HepG2 (cell line): ENCODE data around the gene PTF1A. TPM values are rescaled to one million over a fixed set of nuclear protein-coding genes. Genes with fewer than 3 reads are reported as not detected.

ENCODE experiments used
- ATAC-seq: fragments of 200-7000 bp; cut with Tn5 transposase; 3 replicates; pipeline ENCODE4 v1.9.1; 2020; ENCODE audit warnings: mild to moderate bottlenecking, moderate library complexity
- BruUV-seq: library from RNA; stranded (reverse); fragments of 400-500 nt; replicated peaks from 2 replicates; lab custom pipeline; 2021; lab: Mats Ljungman, UMichigan
- CTCF ChIA-PET: fragments of 300-600 bp; formaldehyde crosslinking; extraction: SDS; loops from one replicate; lab custom pipeline; 2021; ENCODE audit warnings: low total read pairs, inconsistent platforms, low intra/inter-chr PET ratio; lab: Yijun Ruan, JAX
- POLR2A ChIA-PET: fragments of 350-600 bp; sonication (Branson Sonifier 250); formaldehyde crosslinking; loops from one replicate; lab custom pipeline; 2020; ENCODE audit warnings: antibody characterized with exemption, inconsistent platforms; lab: Yijun Ruan, JAX
- DNase-seq: peaks from one replicate; pipeline ENCODE4 v3.0.0-alpha.2; 2015; ENCODE audit warnings: low spot score
- FAIRE-seq: peaks from 3 replicates; lab custom pipeline; 2011; peaks lifted over from hg19 to GRCh38; lab: Jason Lieb, UNC
- H2AFZ ChIP-seq: one replicate; pipeline ENCODE4 v1.6.1; 2011; ENCODE audit warnings: low read length, inconsistent platforms
- H3K27ac ChIP-seq: fragments of 300-600 bp; 3 replicates; pipeline ENCODE4 v1.8.0; 2011; ENCODE audit warnings: mixed run types, mild to moderate bottlenecking, mixed read lengths, low read length, inconsistent platforms; ENCODE audit not compliant: insufficient read depth; ENCODE audit errors: extremely low read length
- H3K27me3 ChIP-seq, 2 experiments: fragments of 200-600 bp in 1 of 2; 2 replicates in 1 of 2; 3 replicates in 1 of 2; pipeline versions ENCODE4 v1.6.0 to v1.8.0; 2011; ENCODE audit warnings: low read length in 2 of 2, mild to moderate bottlenecking in 2 of 2, moderate library complexity in 2 of 2, inconsistent platforms in 1 of 2; ENCODE audit not compliant: insufficient read depth in 2 of 2, control insufficient read depth in 1 of 2
- H3K36me3 ChIP-seq, 2 experiments: fragments of 200-600 bp in 1 of 2; replicated peaks in 1 of 2; 2 replicates in 1 of 2; 3 replicates in 1 of 2; pipeline versions ENCODE4 v1.5.1 to v1.8.0; 2011; ENCODE audit warnings: low read length in 2 of 2, inconsistent platforms in 1 of 2; ENCODE audit not compliant: insufficient read depth in 2 of 2, control insufficient read depth in 1 of 2
- H3K4me1 ChIP-seq: 2 replicates; pipeline ENCODE4 v1.5.1; 2012; ENCODE audit warnings: low read length, inconsistent platforms; ENCODE audit not compliant: insufficient read depth
- H3K4me2 ChIP-seq: 2 replicates; pipeline ENCODE4 v1.6.0; 2011; ENCODE audit warnings: low read depth, low read length, inconsistent platforms
- H3K4me3 ChIP-seq, 3 experiments: fragments of 200-600 bp in 1 of 3; sonication (generic), shearing (Covaris generic) in 1 of 3; replicated peaks in 1 of 3; 2 replicates each; pipeline ENCODE4 v1.5.1; 2011 to 2016; ENCODE audit warnings: low read length in 3 of 3, inconsistent platforms in 2 of 3, low read depth in 2 of 3, mild to moderate bottlenecking in 2 of 3, control low read depth in 1 of 3, mixed read lengths in 1 of 3; ENCODE audit not compliant: insufficient read depth in 1 of 3
- H3K79me2 ChIP-seq: one replicate; pipeline ENCODE4 v1.6.1; 2011; ENCODE audit warnings: low read length, inconsistent platforms; ENCODE audit not compliant: insufficient read depth
- H3K9ac ChIP-seq: 2 replicates; pipeline ENCODE4 v1.6.0; 2011; ENCODE audit warnings: mild to moderate bottlenecking, low read depth, low read length, inconsistent platforms; ENCODE audit not compliant: insufficient read depth
- H3K9me3 ChIP-seq: 2 replicates; pipeline ENCODE4 v1.5.1; 2012; ENCODE audit warnings: mild to moderate bottlenecking, low read length
- H4K20me1 ChIP-seq: 2 replicates; pipeline ENCODE4 v1.6.0; 2011; ENCODE audit warnings: inconsistent platforms, mild to moderate bottlenecking, low read length, moderate library complexity; ENCODE audit not compliant: insufficient read depth
- MED13 ChIP-seq: sonication (generic); formaldehyde crosslinking; IDR thresholded peaks from 2 replicates; pipeline ENCODE4 v1.5.0; 2020; ENCODE audit warnings: missing genetic modification reagents
- SNAPC2 ChIP-seq: sonication (generic); formaldehyde crosslinking; IDR thresholded peaks from 2 replicates; pipeline ENCODE4 v1.8.1; 2022; ENCODE audit warnings: mild to moderate bottlenecking, missing genetic modification reagents
- ZNF768 ChIP-seq: sonication (generic); formaldehyde crosslinking; IDR thresholded peaks from 2 replicates; pipeline ENCODE4 v1.4.0; 2020; ENCODE audit warnings: missing genetic modification reagents
- WGBS: methylation state at CpG from one replicate; pipeline ENCODE4 v1.1.6; 2017; ENCODE audit warnings: low lambda C conversion rate; 5-methylcytosine and 5-hydroxymethylcytosine counted together
- in situ Hi-C: cut with HindIII; loops from 2 replicates; pipeline ENCODE4 v1.10.0; 2017; ENCODE audit warnings: low pct_unique_long_range_greater_than_20kb; ENCODE audit not compliant: extremely low pct_ligation_motif_present
- intact Hi-C: fragments of 100-400 bp; cut with micrococcal nuclease; formaldehyde crosslinking; loops from one replicate; pipeline ENCODE4 v1.10.0; 2022; ENCODE audit not compliant: unreplicated experiment
- polyA plus RNA-seq, 8 experiments: library from polyadenylated mRNA; depleted of rRNA in 3 of 8; stranded (reverse) in 7 of 8; unstranded in 1 of 8; fragments of >200 nt; fragmentation: Illumina TruSeq in 4 of 8; extraction: Trizol in 4 of 8; gene quantifications; 2 replicates each; pipeline versions ENCODE4 v1.2.1 to v1.2.3, GENCODE V29; 2011 to 2016; ENCODE audit warnings: low read depth in 4 of 8, missing spikeins in 1 of 8, mixed read lengths in 1 of 8; ENCODE audit not compliant: insufficient read depth in 1 of 8
- total RNA-seq, 5 experiments: library from RNA; depleted of rRNA; stranded (reverse); fragments of >200 nt; fragmentation: Illumina TruSeq; extraction: Trizol; gene quantifications; 2 replicates each; pipeline ENCODE4 v1.2.3, GENCODE V29; 2016; ENCODE audit warnings: low read depth in 1 of 5
- TF ChIP-seq, protein P1 (sequence below): sonication (generic); formaldehyde crosslinking; IDR thresholded peaks from 2 replicates; pipeline ENCODE4 v1.4.0; 2020; ENCODE audit warnings: missing genetic modification reagents
- TF ChIP-seq, protein P2 (sequence below): sonication (generic); formaldehyde crosslinking; IDR thresholded peaks from 2 replicates; pipeline ENCODE4 v1.5.1; 2020; ENCODE audit warnings: mild to moderate bottlenecking, missing genetic modification reagents, moderate library complexity

Gene PTF1A
- total and polyA plus RNA-seq, 2 of the 13 experiments (the other 11 are each of a cell fraction or from before 2014, with no cell fraction given), result not detected

DNA sequence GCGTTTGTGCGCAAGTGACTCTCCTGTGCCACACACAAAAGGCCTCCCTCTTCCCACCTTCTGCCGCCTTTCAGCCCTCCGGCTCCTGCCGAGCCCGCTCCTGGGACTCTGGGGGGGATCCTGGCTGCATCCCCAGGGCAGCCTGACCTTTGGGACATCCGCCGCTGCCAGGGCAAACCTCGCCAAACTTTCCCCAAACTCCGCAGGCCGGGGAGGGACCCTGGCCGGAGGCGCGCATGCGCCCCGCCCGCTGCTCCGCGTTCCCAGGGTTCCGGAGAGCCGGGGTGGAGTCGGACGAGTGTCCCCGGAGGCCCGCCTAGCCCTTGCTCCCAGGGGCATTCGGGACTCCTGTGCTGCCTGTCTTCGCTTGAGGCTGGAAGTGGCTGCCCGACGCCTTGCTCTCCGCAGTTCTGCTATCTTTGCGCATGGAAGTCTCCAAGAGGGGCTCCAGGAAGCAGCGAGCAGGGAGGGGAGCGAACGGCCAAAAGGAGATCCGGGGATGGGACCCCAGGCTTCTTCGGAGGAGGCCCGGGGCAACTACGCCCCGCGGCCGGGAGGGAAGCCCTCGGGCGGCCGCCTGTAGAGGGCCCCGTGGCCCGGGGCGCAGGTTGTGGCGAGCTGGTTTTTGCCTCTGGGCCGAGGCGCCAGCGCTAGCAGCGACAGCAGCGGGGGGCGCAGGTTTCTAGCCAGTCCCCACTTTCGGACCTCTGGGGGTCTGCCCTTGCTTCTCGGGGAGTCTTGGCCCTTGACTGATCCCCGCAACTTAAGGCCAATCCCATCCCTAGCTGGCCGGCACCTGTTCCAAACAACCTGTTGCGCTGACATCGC, 7.0 kb downstream of the PTF1A start:
- Histone ChIP-seq H3K4me3 (peak overlapping the region in 2 of 3 experiments; percentile 16 to 46; a peak in 3 of 6 replicates), H3K27ac (no peak overlapping the region), H3K4me1 (peaks cover 17% of the 10 kb centered on the region), H3K4me2 (peak overlapping the region; percentile 51), H2AFZ (no peak overlapping the region), H3K27me3 (peaks cover 1 to 78% of the 10 kb centered on the region in 2 experiments; a peak in 3 of 5 replicates), H3K36me3 (no peaks in the 10 kb centered on the region), H3K79me2 (no peaks in the 10 kb centered on the region), H3K9me3 (no peaks in the 10 kb centered on the region), H3K9ac (no peak overlapping the region), H4K20me1 (no peaks in the 10 kb centered on the region)
- 7% methylated on average over 3 of the region's 60 CpGs for WGBS
- ChIA-PET CTCF (no interaction called here), POLR2A (no interaction called here)
- DNase-seq, result peak; percentile 6
- in situ Hi-C loops (no loop called here), intact Hi-C loops (no loop called here)
- no TSS peak for BruUV-seq
- ATAC-seq, result peak; percentile 80
- FAIRE-seq, result no peak
- TF ChIP-seq, protein P1, sequence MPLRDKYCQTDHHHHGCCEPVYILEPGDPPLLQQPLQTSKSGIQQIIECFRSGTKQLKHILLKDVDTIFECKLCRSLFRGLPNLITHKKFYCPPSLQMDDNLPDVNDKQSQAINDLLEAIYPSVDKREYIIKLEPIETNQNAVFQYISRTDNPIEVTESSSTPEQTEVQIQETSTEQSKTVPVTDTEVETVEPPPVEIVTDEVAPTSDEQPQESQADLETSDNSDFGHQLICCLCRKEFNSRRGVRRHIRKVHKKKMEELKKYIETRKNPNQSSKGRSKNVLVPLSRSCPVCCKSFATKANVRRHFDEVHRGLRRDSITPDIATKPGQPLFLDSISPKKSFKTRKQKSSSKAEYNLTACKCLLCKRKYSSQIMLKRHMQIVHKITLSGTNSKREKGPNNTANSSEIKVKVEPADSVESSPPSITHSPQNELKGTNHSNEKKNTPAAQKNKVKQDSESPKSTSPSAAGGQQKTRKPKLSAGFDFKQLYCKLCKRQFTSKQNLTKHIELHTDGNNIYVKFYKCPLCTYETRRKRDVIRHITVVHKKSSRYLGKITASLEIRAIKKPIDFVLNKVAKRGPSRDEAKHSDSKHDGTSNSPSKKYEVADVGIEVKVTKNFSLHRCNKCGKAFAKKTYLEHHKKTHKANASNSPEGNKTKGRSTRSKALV (CRISPR knock-in tag), result peak; percentile 73
- TF ChIP-seq SNAPC2 (CRISPR knock-in tag) (no peak), MED13 (CRISPR knock-in tag) (no peak), ZNF768 (CRISPR knock-in tag) (peak; percentile 83; the same call in 1 of the 2 replicates)
- TF ChIP-seq, protein P2, sequence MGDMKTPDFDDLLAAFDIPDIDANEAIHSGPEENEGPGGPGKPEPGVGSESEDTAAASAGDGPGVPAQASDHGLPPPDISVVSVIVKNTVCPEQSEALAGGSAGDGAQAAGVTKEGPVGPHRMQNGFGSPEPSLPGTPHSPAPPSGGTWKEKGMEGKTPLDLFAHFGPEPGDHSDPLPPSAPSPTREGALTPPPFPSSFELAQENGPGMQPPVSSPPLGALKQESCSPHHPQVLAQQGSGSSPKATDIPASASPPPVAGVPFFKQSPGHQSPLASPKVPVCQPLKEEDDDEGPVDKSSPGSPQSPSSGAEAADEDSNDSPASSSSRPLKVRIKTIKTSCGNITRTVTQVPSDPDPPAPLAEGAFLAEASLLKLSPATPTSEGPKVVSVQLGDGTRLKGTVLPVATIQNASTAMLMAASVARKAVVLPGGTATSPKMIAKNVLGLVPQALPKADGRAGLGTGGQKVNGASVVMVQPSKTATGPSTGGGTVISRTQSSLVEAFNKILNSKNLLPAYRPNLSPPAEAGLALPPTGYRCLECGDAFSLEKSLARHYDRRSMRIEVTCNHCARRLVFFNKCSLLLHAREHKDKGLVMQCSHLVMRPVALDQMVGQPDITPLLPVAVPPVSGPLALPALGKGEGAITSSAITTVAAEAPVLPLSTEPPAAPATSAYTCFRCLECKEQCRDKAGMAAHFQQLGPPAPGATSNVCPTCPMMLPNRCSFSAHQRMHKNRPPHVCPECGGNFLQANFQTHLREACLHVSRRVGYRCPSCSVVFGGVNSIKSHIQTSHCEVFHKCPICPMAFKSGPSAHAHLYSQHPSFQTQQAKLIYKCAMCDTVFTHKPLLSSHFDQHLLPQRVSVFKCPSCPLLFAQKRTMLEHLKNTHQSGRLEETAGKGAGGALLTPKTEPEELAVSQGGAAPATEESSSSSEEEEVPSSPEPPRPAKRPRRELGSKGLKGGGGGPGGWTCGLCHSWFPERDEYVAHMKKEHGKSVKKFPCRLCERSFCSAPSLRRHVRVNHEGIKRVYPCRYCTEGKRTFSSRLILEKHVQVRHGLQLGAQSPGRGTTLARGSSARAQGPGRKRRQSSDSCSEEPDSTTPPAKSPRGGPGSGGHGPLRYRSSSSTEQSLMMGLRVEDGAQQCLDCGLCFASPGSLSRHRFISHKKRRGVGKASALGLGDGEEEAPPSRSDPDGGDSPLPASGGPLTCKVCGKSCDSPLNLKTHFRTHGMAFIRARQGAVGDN, result peak; percentile 50; the same call in 1 of the 2 replicates
